ENCODE measurements around the gene SSR3. TPM values are rescaled to one million over a fixed set of nuclear protein-coding genes. Genes with fewer than 3 reads are reported as not detected.

The SSR3 gene
- total RNA-seq, 1 donor from 2014 or later: 562 TPM

DNA sequence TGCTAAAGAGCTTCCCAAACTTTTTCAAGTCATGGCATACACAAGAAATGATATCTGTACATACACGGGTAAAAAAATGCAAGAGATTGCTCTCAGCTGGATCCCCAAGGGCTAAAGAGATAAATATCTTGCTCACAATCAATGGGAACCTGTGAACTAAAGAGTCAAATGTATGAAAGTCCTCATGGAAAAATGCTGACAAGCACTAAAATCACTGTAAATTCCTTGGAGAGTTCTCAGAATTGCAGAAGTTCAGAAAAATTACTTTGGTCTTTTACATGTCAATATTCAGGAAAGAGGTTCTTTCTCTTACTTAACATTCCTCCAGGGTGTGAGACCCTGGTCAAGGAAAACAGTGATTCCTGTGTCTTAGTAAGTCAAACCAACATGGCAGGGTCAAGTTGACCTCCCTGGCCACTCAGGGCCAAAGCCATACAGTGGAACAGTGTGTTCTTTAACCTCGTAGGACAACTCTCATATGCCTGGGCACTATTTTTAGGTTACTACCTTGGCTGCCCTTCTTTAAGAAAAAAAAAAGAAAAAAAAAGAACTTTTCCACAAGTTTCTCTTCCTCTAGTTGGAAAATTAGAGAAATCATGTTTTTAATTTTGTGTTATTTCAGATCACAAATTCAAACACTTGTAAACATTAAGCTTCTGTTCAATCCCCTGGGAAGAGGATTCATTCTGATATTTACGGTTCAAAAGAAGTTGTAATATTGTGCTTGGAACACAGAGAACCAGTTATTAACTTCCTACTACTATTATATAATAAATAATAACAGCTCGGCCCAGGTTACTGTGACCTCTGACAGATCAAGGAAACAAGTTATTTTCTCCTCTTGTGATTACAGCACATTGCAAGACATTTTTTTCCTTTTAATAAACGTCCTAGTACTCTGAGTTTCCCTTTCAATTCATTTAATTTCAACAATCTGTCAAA lies 12.5 kb downstream of the SSR3 start:
- Histone ChIP-seq H3K79me2 (ENCODE audit: insufficient read depth, low read length) (peaks cover 62% of the 10 kb centered on the region), H3K27me3 (ENCODE audit: insufficient read depth, low read length) (no peaks in the 10 kb centered on the region), H3K36me3 (ENCODE audit: insufficient read depth, low read length) (peaks cover 79% of the 10 kb centered on the region), H3K4me1 (ENCODE audit: insufficient read depth, low read length) (peaks cover 4% of the 10 kb centered on the region), H3K27ac (ENCODE audit: low read depth, low read length) (peak overlapping the region; percentile 25), H2AFZ (ENCODE audit: low read depth, low read length) (no peak overlapping the region), H3K9me3 (ENCODE audit: insufficient read depth, low read depth, low read length) (no peaks in the 10 kb centered on the region), H3K4me2 (ENCODE audit: low read length) (no peak overlapping the region), H3K4me3 (ENCODE audit: insufficient read depth, low read depth, low read length) (no peak overlapping the region), H4K20me1 (ENCODE audit: insufficient read depth, low read length) (peaks cover 68% of the 10 kb centered on the region), H3K9ac (ENCODE audit: low read length) (no peak overlapping the region)
- Mint-ChIP-seq H3K27me3 (ENCODE audit: low read depth, unreplicated experiment) (no peaks in the 10 kb centered on the region), H3K4me1 (ENCODE audit: low read depth, unreplicated experiment) (peaks cover 54% of the 10 kb centered on the region), H3K9me3 (ENCODE audit: unreplicated experiment) (no peaks in the 10 kb centered on the region), H3K36me3 (ENCODE audit: low read depth, unreplicated experiment) (peaks cover 19% of the 10 kb centered on the region), H3K27ac (ENCODE audit: unreplicated experiment) (peak overlapping the region; percentile 69), H3K4me3 (ENCODE audit: unreplicated experiment) (no peak overlapping the region)
- DNase-seq (ENCODE audit: low read depth) (no peak), FAIRE-seq (no peak)
- no peak for TF ChIP-seq EZH2 (IDR thresholded peaks at IDR 0.05; ENCODE audit: insufficient read depth, low read length)
- TF ChIP-seq, protein P1, sequence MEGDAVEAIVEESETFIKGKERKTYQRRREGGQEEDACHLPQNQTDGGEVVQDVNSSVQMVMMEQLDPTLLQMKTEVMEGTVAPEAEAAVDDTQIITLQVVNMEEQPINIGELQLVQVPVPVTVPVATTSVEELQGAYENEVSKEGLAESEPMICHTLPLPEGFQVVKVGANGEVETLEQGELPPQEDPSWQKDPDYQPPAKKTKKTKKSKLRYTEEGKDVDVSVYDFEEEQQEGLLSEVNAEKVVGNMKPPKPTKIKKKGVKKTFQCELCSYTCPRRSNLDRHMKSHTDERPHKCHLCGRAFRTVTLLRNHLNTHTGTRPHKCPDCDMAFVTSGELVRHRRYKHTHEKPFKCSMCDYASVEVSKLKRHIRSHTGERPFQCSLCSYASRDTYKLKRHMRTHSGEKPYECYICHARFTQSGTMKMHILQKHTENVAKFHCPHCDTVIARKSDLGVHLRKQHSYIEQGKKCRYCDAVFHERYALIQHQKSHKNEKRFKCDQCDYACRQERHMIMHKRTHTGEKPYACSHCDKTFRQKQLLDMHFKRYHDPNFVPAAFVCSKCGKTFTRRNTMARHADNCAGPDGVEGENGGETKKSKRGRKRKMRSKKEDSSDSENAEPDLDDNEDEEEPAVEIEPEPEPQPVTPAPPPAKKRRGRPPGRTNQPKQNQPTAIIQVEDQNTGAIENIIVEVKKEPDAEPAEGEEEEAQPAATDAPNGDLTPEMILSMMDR (IDR thresholded peaks at IDR 0.05; ENCODE audit: insufficient read depth, low read depth, low read length): no peak

DNA sequence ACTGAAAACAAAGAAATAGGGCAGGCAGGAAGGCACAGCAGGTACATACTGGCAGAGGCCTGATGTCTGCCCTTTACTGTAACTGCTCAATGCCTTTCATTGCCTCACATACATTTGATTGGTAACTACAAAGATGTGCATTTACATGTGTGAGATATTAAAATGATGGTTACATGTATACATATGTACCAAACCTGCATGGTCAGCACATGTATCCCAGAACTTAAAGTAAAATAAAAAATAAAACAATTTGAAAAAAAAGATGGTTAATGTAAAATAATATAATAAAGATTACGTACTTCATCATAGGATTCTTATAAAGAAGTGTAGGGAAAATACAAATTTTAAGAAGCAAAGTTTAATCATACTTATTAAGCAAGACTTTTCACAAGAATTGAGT lies 15.1 kb downstream of the SSR3 start:
- Mint-ChIP-seq H3K27ac (ENCODE audit: unreplicated experiment) (no peak overlapping the region), H3K36me3 (ENCODE audit: low read depth, unreplicated experiment) (peaks cover 6% of the 10 kb centered on the region), H3K4me3 (ENCODE audit: unreplicated experiment) (no peak overlapping the region), H3K27me3 (ENCODE audit: low read depth, unreplicated experiment) (no peaks in the 10 kb centered on the region), H3K4me1 (ENCODE audit: low read depth, unreplicated experiment) (peaks cover 56% of the 10 kb centered on the region), H3K9me3 (ENCODE audit: unreplicated experiment) (no peaks in the 10 kb centered on the region)
- no peak for FAIRE-seq
- Histone ChIP-seq H2AFZ (ENCODE audit: low read depth, low read length) (no peak overlapping the region), H3K4me3 (ENCODE audit: insufficient read depth, low read depth, low read length) (no peak overlapping the region), H3K27me3 (ENCODE audit: insufficient read depth, low read length) (no peaks in the 10 kb centered on the region), H3K27ac (ENCODE audit: low read depth, low read length) (no peak overlapping the region), H3K4me1 (ENCODE audit: insufficient read depth, low read length) (peaks cover 17% of the 10 kb centered on the region), H3K36me3 (ENCODE audit: insufficient read depth, low read length) (peaks cover 55% of the 10 kb centered on the region), H3K4me2 (ENCODE audit: low read length) (no peak overlapping the region), H4K20me1 (ENCODE audit: insufficient read depth, low read length) (peaks cover 48% of the 10 kb centered on the region), H3K79me2 (ENCODE audit: insufficient read depth, low read length) (peaks cover 36% of the 10 kb centered on the region), H3K9me3 (ENCODE audit: insufficient read depth, low read depth, low read length) (no peaks in the 10 kb centered on the region), H3K9ac (ENCODE audit: low read length) (no peak overlapping the region)
- TF ChIP-seq, protein P1 (IDR thresholded peaks at IDR 0.05; ENCODE audit: insufficient read depth, low read depth, low read length): no peak
- TF ChIP-seq EZH2 (IDR thresholded peaks at IDR 0.05; ENCODE audit: insufficient read depth, low read length): no peak
- DNase-seq (ENCODE audit: low read depth): no peak

DNA sequence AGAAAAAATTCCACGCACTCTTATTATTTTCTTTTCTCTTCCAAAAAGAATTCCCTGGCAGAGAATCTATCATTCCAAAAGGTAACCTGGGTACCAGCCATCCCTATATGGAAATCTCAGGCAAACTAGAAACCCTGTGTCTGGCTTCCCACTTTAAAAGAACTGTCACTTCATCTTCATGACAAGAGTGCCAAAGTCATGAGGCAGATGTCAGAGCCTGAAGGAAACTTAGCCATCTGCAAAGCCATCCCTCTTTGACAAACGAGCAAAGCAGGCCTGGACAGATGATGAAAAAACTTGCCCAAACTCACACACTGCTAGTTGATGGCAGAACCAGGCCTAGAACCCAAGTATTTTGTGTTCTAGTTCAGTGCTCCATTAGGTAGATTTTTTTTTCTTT lies 15.9 kb downstream of the SSR3 start:
- H4K20me1 ChIP-seq (ENCODE audit: insufficient read depth, low read length): peaks cover 41% of the 10 kb centered on the region
- no peak overlapping the region for H3K4me2 ChIP-seq (ENCODE audit: low read length)
- Mint-ChIP-seq H3K27ac (ENCODE audit: unreplicated experiment) (peak overlapping the region; percentile 37), H3K4me3 (ENCODE audit: unreplicated experiment) (no peak overlapping the region), H3K36me3 (ENCODE audit: low read depth, unreplicated experiment) (peaks cover 5% of the 10 kb centered on the region), H3K4me1 (ENCODE audit: low read depth, unreplicated experiment) (peaks cover 61% of the 10 kb centered on the region), H3K27me3 (ENCODE audit: low read depth, unreplicated experiment) (no peaks in the 10 kb centered on the region), H3K9me3 (ENCODE audit: unreplicated experiment) (no peaks in the 10 kb centered on the region)
- no peaks in the 10 kb centered on the region for H3K27me3 ChIP-seq (ENCODE audit: insufficient read depth, low read length)
- no peak overlapping the region for H3K9ac ChIP-seq (ENCODE audit: low read length)
- no peak overlapping the region for H2AFZ ChIP-seq (ENCODE audit: low read depth, low read length)
- FAIRE-seq: no peak
- H3K4me1 ChIP-seq (ENCODE audit: insufficient read depth, low read length): peaks cover 22% of the 10 kb centered on the region
- TF ChIP-seq EZH2 (IDR thresholded peaks at IDR 0.05; ENCODE audit: insufficient read depth, low read length): no peak
- TF ChIP-seq, protein P1 (IDR thresholded peaks at IDR 0.05; ENCODE audit: insufficient read depth, low read depth, low read length): no peak
- DNase-seq (ENCODE audit: low read depth): no peak
- no peak overlapping the region for H3K27ac ChIP-seq (ENCODE audit: low read depth, low read length)
- H3K4me3 ChIP-seq (ENCODE audit: insufficient read depth, low read depth, low read length): no peak overlapping the region
- H3K9me3 ChIP-seq (ENCODE audit: insufficient read depth, low read depth, low read length): no peaks in the 10 kb centered on the region
- H3K79me2 ChIP-seq (ENCODE audit: insufficient read depth, low read length): peaks cover 29% of the 10 kb centered on the region
- peaks cover 48% of the 10 kb centered on the region for H3K36me3 ChIP-seq (ENCODE audit: insufficient read depth, low read length)

All from astrocyte (in vitro differentiated cells and primary cell).